Activated gamma-delta T cell (primary cell): ENCODE data around the gene MTO1.
A peak's percentile ranks its signal among the peaks of the same experiment; 100 is the strongest.
"Not testable (repeated sequence)": the region's sequence is repeated elsewhere in the genome, so short reads cannot be mapped to it uniquely, and the experiment has no call there.

ENCODE experiments used
- DNase-seq: peaks from one replicate; lab custom pipeline; 2025; lab: John Stamatoyannopoulos, UW

MTO1 gene

GRCh38 chr6:73503027-73503772 is 41.7 kb downstream of the MTO1 start:
- DNase-seq: no peak

GRCh38 chr6:73504160-73504559 is 42.6 kb downstream of the MTO1 start:
- DNase-seq: no peak

DNA sequence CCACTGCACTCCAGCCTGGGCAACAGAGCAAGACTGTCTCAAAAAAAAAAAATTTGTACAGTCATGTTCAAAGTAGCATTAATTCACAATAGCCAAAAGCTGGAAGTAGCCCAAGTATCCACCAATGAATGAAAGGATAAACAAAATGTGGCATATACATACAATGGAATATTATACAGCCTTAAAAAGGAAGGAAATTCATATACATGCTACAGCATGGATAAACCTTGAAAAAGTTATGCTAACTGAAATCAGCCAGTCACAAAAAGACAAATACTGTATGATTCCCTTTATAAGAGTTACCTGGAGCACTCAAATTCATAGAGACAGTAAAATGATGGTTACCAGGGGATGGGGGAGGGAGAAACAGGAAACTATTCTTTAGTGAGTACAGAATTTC is 43.6 kb downstream of the MTO1 start:
- DNase-seq: no peak

- DNase-seq: not testable (repeated sequence)
Measured at GRCh38 chr6:73505705-73506104, 44.2 kb downstream of the MTO1 start.

- no peak for DNase-seq
Measured at GRCh38 chr6:73506246-73506645, 44.7 kb downstream of the MTO1 start.

- no peak for DNase-seq
Measured at GRCh38 chr6:73508776-73509175, 47.2 kb downstream of the MTO1 start.

- DNase-seq: no peak
Measured at GRCh38 chr6:73509851-73510250, 48.3 kb downstream of the MTO1 start.

GRCh38 chr6:73511796-73512195 is 50.3 kb downstream of the MTO1 start:
- no peak for DNase-seq

- DNase-seq: no peak
Measured at GRCh38 chr6:73513496-73513854, 51.9 kb downstream of the MTO1 start.

DNA sequence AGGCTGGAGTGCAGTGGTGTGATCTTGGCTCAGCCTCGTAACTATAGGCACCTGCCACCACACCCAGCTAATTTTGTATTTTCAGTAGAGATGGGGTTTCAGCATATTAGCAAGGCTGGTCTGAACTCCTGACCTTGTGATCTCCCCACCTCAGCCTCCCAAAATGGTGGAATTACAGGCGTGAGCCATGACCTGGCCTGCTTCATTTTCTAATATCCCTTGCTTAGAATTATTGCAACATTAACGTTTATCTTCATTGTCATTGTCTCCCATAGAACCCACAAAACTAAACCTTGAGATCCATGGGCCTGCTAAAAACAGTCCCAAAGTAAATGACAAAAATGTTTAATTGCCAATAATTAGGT is 53.2 kb downstream of the MTO1 start:
- DNase-seq: no peak

DNA sequence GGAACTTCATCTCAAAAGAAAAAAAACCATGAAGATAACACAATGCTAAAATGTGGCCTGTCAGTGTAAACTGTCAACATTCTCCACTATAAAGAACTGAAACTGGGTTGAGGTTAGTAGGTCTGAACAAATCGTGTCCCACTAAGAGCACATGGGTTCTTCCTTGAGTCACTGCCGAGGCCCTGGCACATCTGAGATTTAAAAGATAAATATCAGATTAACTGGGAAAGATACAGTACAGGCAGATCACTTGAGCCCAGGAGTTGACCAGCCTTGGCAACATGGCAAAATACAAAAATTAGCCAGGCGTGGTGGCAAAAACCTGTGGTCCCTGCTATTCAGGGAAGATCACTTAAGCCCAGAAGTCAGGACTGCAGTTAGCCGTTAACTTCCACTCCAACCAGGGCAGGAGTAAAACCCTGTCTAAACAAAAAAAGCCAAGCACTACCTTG is 53.7 kb downstream of the MTO1 start:
- DNase-seq: no peak

- DNase-seq: no peak
Measured at GRCh38 chr6:73516514-73517489, 55.3 kb downstream of the MTO1 start.

DNA sequence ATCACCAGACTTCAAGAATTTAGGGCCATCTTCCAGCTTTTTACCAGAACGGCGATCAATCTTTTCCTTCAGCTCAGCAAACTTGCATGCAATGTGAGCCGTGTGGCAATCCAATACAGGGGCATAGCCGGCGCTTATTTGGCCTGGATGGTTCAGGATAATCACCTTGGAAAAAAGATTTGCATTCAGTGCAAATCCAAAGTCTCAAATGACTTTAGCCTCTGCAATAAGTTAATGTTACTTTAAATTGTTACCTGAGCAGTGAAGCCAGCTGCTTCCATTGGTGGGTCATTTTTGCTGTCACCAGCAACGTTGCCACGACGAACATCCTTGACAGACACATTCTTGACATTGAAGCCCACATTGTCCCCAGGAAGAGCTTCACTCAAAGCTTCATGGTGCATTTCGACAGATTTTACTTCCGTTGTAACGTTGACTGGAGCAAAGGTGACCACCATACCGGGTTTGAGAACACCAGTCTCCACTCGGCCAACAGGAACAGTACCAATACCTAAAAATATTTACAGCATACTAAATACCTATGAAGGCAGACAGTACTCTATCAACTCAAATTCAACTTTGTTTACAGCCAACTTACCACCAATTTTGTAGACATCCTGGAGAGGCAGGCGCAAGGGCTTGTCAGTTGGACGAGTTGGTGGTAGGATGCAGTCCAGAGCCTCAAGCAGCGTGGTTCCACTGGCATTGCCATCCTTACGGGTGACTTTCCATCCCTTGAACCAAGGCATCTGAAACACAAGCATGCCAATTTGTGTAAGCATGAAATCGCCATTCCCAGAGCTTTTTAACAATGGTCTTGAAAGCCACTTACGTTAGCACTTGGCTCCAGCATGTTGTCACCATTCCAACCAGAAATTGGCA is 56.8 kb downstream of the MTO1 start:
- DNase-seq: not testable (repeated sequence)

DNA sequence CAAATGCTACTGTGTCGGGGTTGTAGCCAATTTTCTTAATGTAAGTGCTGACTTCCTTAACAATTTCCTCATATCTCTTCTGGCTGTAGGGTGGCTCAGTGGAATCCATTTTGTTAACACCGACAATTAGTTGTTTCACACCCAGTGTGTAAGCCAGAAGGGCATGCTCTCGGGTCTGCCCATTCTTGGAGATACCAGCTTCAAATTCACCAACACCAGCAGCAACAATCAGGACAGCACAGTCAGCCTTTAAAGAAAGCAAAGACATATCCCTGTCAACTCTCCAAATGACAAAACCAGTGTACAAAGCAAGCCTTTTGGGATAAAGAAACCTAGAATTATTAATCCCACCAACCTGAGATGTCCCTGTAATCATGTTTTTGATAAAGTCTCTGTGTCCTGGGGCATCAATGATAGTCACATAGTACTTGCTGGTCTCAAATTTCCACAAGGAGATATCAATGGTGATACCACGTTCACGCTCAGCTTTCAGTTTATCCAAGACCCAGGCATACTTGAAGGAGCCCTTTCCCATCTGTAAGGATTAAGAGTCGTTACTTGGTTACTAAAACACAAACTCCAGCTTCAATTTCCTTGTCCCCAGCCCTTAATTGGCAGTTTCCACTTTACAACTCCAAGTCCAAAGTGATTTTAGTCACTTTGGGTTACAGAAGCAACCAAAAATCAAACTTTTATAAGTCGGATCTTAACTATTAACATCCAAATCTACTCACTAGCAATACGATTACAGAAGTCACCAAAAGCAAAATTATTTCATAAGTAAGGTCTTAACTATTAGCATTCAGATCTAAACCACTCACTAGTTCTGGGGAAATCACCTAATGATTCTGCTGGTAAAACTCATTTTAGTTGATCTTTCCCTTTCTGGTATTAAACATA is 57.7 kb downstream of the MTO1 start:
- not testable (repeated sequence) for DNase-seq

DNA sequence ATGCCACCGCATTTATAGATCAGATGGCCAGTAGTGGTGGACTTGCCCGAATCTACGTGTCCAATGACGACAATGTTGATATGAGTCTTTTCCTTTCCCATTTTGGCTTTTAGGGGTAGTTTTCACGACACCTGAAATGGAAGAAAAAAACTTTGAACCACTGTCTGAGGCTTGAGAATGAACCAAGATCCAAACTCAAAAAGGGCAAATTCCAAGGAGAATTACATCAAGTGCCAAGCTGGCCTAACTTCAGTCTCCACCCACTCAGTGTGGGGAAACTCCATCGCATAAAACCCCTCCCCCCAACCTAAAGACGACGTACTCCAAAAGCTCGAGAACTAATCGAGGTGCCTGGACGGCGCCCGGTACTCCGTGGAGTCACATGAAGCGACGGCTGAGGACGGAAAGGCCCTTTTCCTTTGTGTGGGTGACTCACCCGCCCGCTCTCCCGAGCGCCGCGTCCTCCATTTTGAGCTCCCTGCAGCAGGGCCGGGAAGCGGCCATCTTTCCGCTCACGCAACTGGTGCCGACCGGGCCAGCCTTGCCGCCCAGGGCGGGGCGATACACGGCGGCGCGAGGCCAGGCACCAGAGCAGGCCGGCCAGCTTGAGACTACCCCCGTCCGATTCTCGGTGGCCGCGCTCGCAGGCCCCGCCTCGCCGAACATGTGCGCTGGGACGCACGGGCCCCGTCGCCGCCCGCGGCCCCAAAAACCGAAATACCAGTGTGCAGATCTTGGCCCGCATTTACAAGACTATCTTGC is 58.6 kb downstream of the MTO1 start:
- peak; percentile 62 for DNase-seq

GRCh38 chr6:73520688-73521350 is 59.3 kb downstream of the MTO1 start, which contains the start of gene EEF1A1:
EEF1A1 (minus strand) TSS chr6:73521032; CDS start chr6:73520026, 1,006 bp downstream.
- DNase-seq: peak; percentile 92

- peak; percentile 45 for DNase-seq
Measured at GRCh38 chr6:73521351-73521985, 59.9 kb downstream of the MTO1 start.

DNA sequence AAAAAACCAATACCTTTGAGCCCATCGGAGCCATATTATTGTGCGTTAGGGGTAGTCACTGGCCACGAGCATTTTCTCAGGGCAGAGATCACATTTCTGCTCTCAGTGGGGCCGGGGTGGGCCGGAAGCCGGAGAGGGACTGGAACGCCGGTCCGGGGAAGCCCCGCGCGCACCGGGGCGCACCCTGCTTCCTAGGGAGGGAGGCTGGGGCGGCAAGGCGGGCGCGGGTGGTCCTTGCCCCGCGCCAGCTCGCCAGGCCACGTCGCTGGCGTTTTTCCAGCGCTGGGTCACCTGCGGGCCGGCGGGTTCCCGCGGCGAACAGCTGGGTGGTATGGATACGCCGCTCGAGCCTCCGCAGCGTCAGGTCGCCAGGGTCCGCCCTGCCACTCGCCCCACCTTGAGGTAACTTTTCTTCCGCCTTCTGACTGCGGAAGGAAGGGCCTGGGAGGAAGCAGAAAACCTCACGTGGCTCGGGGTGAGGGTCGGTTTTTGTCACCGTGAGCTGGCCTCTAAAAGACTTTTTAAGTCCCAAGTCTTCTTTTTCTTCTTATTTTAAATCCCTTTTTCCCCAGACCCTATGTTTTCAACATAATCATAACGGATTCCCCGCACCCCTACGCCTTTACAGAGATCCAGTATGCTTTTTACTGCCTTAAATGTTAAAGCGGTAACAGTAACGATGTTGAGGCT is 62.0 kb downstream of the MTO1 start:
- DNase-seq: peak; percentile 73
